ENCODE data around the gene GAB3.
"Not testable (repeated sequence)": the region's sequence is repeated elsewhere in the genome, so short reads cannot be mapped to it uniquely, and the experiment has no call there.

Gene GAB3

DNA sequence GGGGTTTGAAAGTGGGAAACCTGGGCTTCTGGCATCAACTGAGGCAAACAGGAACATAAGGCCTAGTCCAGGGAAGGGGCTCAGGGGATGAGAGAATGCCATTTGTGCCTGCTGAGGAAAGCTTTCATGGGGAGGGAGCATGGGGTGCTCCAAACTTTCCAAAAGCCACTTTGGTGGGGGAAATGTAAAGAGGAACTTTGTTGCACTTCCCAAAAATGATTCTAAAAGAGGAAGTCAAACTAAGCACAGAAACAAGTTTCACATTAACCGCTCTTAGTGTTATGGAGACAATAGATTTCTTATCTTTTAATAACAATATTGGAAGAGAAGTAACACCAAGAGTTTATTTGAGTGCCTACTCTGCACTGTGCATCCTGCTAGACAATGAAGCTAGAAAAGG is 32.3 kb downstream of the GAB3 start:
- no peak for DNase-seq

DNA sequence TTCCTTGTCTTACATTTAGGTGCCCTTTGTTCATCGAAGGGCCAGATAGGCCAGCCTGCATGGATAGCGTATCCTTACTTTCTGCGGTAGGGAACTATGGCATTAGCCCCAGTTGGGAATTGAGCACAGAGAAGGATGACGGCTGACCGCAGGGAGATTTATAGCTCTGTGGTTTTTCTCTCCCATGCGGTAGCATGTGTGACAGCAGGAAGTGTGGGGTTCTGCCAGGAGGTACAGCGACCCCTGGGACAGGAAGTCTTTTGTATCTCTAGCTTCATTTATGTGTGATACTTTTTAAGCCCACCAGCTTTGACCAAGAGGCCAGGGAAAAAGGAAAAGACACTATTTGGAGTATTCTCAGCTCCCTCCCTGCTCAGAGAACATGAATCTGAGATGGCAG is 33.1 kb downstream of the GAB3 start:
- DNase-seq: peak; percentile 46

DNA sequence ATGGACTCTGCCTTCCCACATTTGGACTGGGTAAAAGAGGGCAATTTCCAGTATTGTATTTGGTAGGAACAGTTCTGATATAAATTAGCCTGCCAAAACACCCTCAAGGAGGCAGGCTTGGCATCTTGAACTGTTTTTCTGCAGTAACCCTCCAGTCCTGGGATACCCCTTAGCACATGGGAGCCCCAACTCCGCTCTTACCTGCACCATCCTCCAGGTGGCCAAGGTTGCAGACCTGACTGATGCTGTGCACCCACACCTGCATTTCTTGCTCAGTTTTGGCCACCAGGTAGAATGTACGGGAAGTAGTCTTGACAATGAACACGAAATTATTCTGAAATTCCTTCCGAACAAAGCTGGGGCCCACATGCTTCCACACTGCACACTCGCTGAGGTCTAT is 35.1 kb downstream of the GAB3 start:
- no peak for DNase-seq

DNA sequence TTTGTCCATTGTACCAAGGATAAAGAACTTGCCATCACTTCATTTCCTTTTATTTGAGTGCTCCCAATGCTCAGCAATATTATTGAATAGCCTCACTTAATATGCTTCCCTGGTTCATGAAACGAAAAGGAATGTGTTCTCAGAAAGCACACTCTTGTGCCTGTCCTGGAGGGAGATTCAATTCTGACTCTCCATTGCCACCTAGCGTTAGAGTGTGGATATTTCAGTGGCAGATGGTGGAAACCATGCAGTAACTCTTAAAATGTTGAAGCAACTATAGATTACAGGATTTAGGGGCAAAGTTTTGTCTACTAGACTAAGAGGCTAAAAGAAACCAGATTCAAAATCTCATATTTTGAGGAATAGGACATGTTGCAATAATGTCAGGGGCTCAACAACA is 36.0 kb downstream of the GAB3 start:
- peak; percentile 63 for DNase-seq

DNA sequence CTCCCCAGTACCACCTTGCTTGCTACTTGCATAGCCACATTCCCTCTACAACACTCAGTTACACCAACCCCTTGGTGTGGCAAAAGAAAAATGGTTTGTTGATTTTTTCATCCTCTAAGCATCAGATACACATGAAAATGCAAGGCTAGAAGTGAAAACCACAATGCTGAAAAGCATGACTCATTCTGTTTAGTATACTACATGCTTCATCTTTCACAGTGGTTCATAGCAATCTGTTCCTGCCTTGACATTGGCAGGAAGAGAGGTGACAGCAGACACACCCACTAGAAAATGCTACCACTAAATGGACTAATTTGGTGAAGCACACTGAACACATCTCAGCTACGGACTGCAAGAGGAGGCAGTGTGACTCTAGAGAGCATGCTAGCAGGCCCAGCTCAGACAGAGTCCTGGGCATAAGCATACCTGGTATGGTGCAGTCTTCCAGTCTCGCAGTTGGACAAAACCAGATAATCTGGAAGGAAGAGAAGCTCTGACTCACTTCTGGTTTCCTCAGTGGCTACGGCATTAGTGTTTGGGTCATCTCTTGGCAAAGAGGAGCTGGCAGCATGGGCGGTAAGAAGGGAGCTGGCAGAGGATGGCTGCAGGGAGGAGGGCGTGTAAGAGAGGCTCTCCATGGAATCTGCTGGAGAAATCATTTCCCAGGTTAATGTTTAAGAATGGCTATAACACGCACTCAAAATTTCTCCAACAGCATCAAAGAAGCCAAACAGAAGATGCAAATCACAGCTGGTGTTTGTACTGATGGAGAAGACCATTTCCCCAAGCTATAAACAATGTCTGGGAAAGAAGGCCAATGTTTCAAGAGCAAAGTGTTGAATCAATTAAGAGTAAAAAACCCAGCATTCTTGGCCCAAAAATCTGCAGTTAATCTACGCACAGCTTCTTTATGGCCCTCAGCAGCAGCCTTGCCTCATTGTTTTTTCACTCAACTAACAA is 37.8 kb downstream of the GAB3 start:
- DNase-seq: peak; percentile 40

DNA sequence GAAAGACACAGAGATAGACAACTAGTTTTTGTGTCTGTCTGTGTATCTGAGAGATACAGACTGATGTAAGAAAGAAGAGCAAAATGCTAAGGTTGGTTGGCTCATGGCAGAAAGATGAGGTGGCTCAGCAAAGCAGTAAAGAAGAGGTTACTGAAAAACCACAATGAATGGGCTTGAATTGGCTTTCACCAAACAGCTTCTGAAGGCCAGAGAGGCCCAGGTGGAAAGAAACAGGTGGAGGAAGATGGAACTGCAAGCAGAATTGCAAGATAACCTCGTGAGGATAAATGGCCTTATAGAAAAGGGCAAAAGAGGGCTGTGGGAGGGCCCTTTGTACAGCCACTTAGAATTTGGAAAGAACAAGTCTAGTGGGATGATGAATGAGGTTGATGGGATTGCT is 39.6 kb downstream of the GAB3 start:
- DNase-seq: no peak

DNA sequence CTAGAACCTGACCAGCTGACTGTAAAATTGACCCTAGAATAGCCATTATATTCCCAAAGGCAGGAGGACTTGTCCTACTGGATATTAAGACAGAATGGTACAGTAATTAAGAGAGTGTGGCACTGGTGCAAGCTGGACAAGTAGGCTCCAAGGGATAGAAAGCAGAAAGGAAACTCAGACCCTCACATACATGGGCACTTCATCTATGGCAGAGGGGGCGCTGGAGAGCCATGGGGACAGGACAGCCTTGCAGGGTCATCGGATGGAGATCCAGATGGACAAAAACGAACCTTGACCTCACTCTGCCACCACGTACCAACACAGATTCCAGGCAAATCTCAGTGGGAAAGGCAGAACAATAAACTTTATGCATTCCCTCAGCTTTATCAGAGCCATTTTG is 40.6 kb downstream of the GAB3 start:
- DNase-seq: no peak

DNA sequence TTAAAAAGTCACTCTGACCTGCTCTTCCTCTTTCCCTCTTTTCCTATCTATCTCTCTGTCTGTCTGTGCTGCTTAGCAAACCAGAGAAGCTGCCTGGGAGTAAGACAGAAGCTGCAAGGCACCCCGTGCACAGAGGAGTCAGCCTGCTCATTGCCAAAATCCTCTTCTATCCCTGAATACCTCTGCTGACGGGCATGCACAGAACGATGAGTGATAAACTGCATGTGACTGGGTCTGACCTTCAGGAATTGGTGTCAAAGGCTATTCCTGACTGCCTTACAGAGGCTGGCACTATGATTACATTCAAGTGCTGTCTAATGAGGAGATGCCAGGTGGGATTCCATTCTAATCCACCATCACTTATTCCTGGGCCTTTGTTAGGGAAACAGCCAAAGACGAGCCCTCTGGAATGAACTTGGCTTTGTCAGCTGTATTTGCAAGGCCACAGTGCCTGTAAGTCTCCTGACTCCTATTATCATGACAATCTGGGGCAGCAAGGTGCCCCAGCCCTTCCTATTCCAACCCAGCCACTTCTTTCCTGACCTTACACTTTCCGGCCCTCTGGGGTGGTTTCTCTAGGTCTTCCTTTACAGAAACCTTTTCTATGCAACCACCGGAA is 52.1 kb downstream of the GAB3 start:
- DNase-seq: no peak

DNA sequence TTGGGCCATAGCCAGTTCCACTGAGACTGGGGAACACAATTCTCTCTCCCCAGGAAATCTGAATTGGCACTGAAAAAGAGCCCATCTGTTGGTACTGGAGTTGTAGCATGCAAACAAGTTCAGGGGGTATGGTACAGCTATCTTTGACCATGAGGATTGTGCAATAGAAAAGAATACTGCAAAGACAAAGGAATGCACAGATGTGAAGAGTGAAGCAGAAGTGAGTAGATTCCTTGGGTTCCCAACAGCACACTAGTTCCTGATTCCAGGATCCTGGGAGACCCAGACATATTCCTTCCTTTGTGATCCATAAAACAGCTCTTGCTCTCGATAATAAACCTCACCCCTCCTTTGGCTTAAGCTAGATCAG is 54.2 kb downstream of the GAB3 start:
- DNase-seq: no peak

DNA sequence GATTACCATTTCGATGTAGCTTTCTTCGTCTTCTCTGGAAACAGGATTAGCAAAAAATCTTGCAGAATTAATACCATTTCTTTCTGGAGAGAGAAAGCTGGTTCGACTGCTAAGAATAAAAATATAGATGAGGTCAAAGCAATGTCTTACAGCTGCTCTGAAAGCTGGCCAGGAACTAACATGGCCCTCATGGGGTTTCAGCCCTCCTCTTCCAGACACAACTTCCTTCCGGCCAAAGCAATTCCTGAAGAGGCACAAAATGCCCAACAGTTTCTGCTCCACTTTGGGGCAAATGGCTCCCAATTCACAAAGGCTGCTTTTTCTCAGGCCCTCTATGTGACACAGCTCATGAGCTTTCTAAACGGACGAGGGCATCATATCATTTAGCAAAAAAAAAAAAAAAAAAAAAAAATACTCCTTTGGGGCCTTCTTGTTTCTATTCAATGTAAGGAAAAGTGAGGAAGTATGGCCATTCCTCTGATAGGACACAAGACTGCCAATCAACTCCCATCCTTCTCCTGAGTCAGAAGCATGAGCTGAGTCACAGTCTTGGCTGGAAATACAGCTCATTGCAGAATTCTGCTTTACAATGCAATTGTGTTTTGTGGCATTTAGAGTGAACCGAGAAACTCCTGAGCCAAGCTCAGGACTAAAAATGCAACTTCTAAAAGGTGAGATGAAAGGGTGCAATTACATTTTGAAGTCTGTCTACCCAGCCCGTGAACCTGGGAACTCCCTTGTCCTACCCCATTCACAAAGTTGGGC is 54.8 kb downstream of the GAB3 start:
- DNase-seq: no peak

DNA sequence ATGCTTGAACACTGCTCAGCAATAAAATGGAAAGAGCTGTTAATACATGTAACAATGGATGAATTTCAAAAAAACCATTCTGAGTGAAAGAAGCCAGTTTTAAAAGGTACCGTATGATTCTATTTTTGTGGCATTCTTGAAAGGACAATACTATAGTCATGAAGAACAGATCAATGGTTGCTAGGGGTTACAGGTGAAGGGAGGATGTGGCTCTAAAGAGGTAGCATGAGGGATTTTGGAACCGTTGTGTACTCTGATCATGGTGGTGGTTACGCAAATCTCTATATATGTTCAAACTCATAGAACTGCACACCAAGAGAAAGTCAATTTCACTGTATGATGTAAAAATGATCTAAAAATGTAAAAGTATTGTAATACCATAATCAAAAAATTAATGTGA is 57.5 kb downstream of the GAB3 start:
- DNase-seq: no peak

DNA sequence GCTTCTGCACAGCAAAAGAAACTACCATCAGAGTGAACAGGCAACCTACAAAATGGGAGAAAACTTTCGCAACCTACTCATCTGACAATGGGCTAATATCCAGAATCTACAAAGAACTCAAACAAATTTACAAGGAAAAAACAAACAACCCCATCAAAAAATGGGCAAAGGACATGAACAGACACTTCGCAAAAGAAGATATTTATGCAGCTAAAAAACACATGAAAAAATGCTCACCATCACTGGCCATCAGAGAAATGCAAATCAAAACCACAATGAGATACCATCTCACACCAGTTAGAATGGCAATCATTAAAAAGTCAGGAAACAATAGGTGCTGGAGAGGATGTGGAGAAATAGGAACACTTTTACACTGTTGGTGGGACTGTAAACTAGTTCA is 60.4 kb downstream of the GAB3 start:
- not testable (repeated sequence) for DNase-seq

DNA sequence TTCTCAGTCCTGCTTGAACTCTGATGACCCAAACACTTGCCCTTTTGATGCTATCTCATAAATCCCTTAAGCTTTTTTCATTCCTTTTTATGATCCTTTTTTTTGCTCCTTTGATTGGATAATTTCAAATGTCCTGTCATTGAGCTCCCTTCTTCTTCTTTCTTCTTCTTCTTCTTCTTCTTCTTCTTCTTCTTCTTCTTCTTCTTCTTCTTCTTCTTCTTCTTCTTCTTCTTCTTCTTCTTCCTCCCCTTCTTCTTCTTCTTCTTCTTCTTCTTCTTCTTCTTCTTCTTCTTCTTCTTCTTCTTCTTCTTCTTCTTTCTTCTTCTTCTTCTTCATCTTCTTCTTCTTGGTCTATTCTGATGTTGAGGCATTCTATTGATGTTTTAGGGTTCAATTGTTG is 78.8 kb downstream of the GAB3 start:
- DNase-seq: not testable (repeated sequence)

DNA sequence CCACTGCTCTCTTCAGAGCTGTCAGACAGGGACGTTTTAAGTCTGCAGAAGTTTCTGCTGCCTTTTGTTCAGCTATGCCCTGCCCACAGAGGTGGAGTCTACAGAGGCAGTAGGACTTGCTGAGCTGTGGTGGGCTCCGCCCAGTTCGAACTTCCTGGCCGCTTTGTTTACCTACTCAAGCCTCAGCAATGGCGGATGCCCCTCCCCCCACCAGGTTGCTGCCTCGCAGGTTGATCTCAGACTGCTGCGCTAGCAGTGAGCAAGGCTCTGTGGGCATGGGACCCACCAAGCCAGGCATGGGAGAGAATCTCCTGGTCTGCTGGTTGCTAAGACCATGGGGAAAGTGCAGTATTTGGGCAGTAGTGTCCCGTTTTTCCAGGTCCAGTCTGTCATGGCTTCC is 80.0 kb downstream of the GAB3 start:
- DNase-seq: not testable (repeated sequence)

DNA sequence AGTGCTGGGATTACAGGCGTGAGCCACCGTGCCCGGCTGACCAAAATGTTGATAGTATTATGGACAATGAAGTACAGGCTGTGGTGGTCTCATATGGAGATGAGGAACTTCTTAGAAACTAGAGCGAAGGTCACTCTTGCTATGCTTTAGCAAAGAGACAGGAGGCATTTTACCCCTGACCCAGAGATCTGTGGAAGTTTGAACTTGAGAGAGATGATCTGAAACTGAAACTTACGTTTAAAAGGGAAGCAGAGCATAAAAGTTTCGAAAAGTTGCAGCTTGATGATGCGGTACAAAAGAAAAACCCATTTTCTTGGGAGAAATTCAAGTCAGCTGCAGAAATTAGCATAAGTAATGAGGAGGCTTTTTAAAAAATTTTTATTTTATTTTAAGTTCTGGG is 89.0 kb downstream of the GAB3 start:
- DNase-seq: no peak

DNA sequence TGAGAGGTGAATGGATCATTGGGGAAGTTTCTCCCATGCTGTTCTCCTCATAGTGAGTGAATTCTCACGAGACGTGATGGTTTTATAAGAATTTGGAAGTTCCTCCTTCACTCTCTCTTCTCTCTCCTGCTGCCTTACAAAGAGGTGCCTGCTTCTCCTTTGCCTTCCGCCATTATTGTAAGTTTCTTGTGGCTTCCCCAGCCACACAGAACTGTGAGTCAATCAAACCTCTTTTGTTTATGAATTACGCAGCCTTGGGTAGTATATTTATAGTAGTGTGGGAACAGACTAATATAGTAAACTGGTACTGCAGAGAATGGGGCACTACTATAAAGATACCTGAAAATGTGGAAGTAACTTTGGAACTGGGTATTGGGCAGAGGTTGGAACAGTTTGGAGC is 89.7 kb downstream of the GAB3 start:
- DNase-seq: no peak

DNA sequence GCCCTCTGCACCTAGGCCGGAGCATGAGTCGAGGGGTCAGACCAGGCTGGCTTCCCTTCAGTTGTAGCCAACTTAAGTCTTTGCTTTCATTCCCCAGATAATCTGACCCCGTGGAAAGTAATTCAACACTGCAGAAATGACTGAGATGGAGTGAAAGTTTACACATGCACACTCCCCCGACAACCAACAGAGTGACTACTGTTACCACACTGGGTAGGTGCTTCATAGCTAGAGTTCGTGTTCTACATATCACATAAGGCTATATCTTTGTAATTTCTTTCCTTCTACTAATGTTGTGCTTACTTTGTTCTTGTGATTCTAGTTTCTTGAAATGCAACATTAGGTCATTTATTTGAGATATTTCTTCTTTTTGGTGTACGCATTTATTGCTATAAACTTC is 90.3 kb downstream of the GAB3 start:
- no peak for DNase-seq

DNA sequence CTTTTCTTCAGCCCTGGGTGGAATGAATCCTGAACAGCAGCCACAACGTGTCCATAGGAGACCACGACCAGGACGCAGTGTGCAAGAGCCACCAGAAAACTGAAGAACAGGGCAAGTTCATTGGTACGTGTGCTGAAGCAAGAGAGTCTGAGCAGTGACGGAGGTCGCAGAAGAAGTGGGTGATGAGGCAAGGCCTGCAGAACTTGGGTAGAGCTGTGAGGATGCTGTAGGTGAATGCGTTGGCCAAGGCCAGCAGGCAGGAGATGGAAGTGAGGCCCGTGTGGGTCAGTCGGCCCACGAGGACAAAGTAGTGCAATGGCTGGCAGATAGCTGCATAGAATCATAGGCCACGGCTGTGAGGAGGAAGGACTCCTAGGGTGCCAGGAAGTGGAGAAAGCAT is 91.9 kb downstream of the GAB3 start:
- no peak for DNase-seq

DNA sequence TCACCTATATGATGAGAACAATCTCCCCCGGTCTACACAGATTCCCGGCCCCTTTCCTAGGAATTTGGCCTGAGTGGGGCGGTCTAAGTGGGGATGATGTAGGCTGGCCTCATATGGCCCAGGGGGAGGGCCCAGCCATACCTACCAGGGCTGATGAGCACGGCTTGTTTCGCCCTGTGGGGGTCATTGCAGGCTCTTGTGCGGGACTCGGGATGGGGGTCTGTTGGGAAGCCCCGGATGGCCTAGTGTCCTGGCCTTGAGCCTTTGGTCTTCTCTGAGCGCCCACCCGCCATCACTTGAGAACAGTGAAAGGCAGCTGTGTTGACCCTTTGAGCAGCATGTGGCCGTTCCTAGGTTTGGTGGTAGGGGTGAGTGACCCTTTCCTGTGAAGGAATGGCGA is 92.7 kb downstream of the GAB3 start:
- DNase-seq: no peak

DNA sequence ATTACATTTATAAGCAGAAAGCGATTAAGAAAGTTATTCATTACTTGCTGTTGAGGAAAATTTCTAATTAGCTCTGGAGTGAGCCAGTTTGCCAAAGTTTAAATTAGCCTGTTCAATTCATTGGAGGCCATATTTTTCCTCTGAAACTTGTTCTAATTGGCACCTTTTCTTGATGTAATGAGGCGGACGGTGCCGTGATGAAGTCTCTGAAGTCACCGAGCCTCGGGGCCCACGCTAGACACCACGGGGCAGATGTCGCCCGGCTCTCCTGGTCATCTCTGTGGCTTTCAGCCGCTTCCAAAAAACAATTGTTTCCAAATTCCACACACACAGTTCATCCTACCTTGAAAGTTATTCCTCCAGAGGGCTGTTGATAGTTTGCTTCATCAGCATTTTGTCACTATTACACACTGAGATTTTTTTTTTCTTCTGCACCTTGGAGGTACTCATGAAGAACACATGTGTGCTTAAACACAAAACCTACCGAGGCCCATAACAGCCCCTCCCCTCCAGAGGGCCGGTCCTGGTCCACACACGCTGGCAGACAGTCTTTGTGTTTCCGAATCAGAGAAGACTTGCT is 93.6 kb downstream of the GAB3 start:
- DNase-seq: no peak

DNA sequence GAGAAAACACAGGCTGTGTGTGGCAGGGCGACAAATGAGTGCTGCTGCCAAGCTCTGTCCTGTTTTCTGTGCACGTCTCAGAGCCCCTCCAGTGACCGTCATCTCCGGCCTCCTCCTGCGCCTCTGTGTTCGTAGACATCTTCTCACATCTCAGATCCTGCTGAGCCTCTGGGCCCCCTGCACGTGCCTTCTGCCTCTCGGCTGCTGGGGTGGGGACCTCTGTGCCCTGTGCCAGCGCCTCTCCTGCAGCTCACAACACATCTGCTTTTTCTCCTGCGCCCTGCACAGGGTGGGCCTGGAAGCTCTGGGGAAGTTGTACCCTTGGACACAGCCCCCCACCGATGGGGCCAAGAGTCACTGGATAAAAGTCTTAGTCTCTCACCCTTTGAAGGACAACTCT is 95.1 kb downstream of the GAB3 start:
- no peak for DNase-seq

DNA sequence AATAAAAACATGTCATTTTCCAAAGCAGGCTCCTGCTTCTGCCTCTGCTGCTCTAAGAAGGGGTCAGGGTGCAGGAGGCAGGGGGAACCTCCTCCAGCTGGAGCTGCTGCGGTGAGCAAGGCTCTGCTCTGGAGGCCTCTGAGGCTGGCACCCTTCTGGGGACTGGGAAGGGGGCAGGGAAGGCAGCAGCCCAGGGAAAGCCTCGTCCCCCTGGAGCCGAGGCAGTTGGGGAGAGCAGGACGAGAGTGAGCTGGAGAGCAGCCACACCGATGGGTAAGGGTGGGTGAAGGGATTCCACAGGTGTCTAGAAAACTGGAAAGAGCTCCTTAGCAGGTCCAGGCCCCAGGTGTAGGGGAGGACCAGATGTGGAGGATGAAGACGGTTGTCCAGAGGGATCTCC is 95.5 kb downstream of the GAB3 start:
- DNase-seq: no peak

DNA sequence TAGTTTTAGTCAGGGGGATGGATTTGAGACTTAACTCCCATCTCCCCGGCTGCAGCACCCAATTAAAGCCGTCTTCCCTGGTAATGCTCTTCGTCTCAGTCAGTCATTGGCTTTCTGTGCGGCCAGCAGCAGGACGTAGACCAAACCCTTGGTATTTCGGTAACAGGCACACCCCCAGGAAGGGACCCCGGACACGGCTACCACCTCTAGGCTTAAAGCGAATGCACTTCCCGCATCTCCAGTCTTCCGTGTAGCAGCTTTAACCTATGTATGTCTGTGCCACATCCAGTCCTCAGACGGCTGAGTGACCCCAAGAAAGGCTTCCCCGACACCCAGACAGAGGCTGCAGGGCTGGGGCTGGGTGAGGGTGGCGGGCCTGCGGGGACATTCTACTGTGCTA is 96.0 kb downstream of the GAB3 start:
- DNase-seq: no peak

DNA sequence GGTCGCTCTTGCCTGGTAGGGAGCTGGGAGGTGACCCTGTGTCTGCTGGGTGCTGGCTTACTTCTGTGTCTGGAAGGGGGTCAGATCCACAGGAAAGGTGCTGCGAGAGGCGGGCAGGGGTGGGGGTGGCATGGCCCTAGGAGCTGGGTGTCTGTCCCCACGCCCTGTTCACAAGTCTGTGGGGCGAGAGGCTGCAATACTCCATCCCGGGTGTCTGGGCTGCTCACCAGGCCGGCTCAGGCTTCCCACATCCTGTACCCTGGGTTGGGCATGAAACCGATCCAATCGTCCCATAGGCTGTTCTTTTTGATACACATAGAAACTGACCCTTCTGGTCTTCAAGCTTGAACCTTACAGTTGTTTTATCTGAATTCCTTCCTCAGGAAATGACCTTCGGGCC is 96.5 kb downstream of the GAB3 start:
- DNase-seq: no peak

All from CD4-positive, alpha-beta T cell treated with Interleukin-6 for 4 hours (primary cell).